ENCODE measurements around the gene PDE6A.

The PDE6A gene

GRCh38 chr5:149828161-149829011 is 116.2 kb downstream of the PDE6A start:
- POLR2A ChIA-PET (ENCODE audit: low non-redundant PET): no interaction called here
- H3K27ac ChIP-seq: peak overlapping the region; percentile 61
- DNase-seq (ENCODE audit: low spot score): peak; percentile 93
- TF ChIP-seq CTCF (conservative IDR thresholded peaks at IDR 0.05; ENCODE audit: low read depth): peak; percentile 91
- CTCF ChIA-PET: interaction anchor here (0.6 to 12.9 kb wide), 41 partner anchors 8 to 1982 kb away, joined by 3 to 130 read pairs (median 4); partner anchors contain the start of genes PPARGC1B and SLC26A2

GRCh38 chr5:149827546-149827945 is 117.0 kb downstream of the PDE6A start:
- DNase-seq (ENCODE audit: low spot score): no peak
- CTCF ChIA-PET: interaction anchor here (0.6 to 12.9 kb wide), 12 partner anchors 10 to 435 kb away, joined by 3 to 130 read pairs (median 6); no protein-coding TSS in a partner anchor
- POLR2A ChIA-PET (ENCODE audit: low non-redundant PET): no interaction called here

GRCh38 chr5:149827086-149827485 is 117.5 kb downstream of the PDE6A start:
- TF ChIP-seq CTCF (conservative IDR thresholded peaks at IDR 0.05; ENCODE audit: low read depth): no peak
- CTCF ChIA-PET: interaction anchor here (0.6 to 12.9 kb wide), 5 partner anchors 12 to 192 kb away, joined by 4 to 130 read pairs (median 7); no protein-coding TSS in a partner anchor
- POLR2A ChIA-PET (ENCODE audit: low non-redundant PET): no interaction called here
- H3K27ac ChIP-seq: peak overlapping the region; percentile 25; the same call in 1 of the 2 replicates
- no peak for DNase-seq (ENCODE audit: low spot score)

More at GRCh38 chr5:149827546-149827945, 117.0 kb downstream of the PDE6A start:
- TF ChIP-seq CTCF (conservative IDR thresholded peaks at IDR 0.05; ENCODE audit: low read depth): no peak
- peak overlapping the region; percentile 51 for H3K27ac ChIP-seq

GRCh38 chr5:149826574-149826973 is 118.0 kb downstream of the PDE6A start:
- POLR2A ChIA-PET (ENCODE audit: low non-redundant PET): no interaction called here
- DNase-seq (ENCODE audit: low spot score): no peak
- CTCF ChIA-PET: interaction anchor here (0.6 to 12.9 kb wide), 5 partner anchors 114 to 220 kb away, joined by 3 to 130 read pairs (median 4); no protein-coding TSS in a partner anchor

GRCh38 chr5:149824846-149825245 is 119.7 kb downstream of the PDE6A start:
- CTCF ChIA-PET: interaction anchor here (12.9 kb wide), 1 partner anchor 190 kb away, joined by 130 read pairs; no protein-coding TSS in a partner anchor
- peak overlapping the region; percentile 5 for H3K27ac ChIP-seq
- no peak for DNase-seq (ENCODE audit: low spot score)
- POLR2A ChIA-PET (ENCODE audit: low non-redundant PET): no interaction called here
- no peak for TF ChIP-seq CTCF (conservative IDR thresholded peaks at IDR 0.05; ENCODE audit: low read depth)

More at GRCh38 chr5:149826574-149826973, 118.0 kb downstream of the PDE6A start:
- TF ChIP-seq CTCF (conservative IDR thresholded peaks at IDR 0.05; ENCODE audit: low read depth): no peak
- H3K27ac ChIP-seq: peak overlapping the region; percentile 25

- no peak for DNase-seq (ENCODE audit: low spot score)
- POLR2A ChIA-PET (ENCODE audit: low non-redundant PET): no interaction called here
- no peak overlapping the region for H3K27ac ChIP-seq
- TF ChIP-seq CTCF (conservative IDR thresholded peaks at IDR 0.05; ENCODE audit: low read depth): no peak
- CTCF ChIA-PET: interaction anchor here (12.9 kb wide), 1 partner anchor 189 kb away, joined by 130 read pairs; no protein-coding TSS in a partner anchor
These were observed 120.5 kb downstream of the PDE6A start for GRCh38 chr5:149824120-149824519.

All from RWPE1 (cell line).